SKM-1 treated with dmso at 0.1 percent for 144 hours (cell line): Measurements from ENCODE around the gene MPRIP.

Source experiments
- DNase-seq: peaks from one replicate; lab custom pipeline; 2025; ENCODE audit not compliant: unreplicated experiment; lab: John Stamatoyannopoulos, UW

Gene MPRIP

GRCh38 chr17:17064322-17064721 is 22.1 kb downstream of the MPRIP start:
- DNase-seq: no peak

DNA sequence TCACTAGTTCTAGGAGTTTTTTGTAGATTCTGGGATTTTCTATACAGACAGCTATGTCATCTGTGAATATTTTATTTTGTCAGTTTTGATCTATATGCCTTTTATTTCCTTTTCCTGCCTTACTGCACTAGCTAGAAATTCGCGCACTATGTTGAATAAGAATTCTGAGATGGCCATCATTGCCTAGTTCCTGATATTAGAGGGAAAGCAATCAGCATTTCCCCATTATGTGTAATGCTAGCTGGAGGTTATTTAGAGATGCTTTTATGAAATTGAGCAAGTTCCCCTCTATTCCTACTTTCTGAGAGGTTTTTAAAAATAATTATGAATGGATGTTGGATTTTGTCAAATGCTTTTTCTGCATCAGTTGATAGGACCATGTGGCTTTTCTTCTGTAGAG is 23.8 kb downstream of the MPRIP start:
- no peak for DNase-seq

GRCh38 chr17:17067257-17067656 is 25.0 kb downstream of the MPRIP start:
- DNase-seq: no peak

GRCh38 chr17:17069849-17070248 is 27.6 kb downstream of the MPRIP start:
- DNase-seq: no peak

- no peak for DNase-seq
Observed at GRCh38 chr17:17070931-17071330, 28.7 kb downstream of the MPRIP start.

- DNase-seq: no peak
Observed at GRCh38 chr17:17071531-17072360, 29.5 kb downstream of the MPRIP start.

DNA sequence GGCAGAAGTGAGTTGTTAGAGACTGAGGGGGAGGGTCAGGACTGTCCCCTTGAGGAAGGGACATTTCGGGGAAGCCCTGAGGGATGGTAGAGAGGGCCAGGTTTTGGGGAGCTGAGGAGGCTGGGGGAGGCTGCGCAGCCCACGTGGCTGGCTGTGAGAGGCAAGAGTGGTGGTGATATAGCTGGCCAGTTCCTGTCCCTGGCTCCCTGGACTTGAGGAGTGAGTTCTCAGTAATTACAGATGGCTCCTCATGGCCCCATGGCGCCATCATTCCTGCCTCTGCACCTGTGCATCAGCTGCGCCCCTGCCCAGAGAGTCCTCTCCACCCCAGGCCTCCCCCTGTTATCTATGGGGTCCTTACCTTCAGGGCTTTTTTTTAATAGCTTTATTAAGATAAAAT is 30.3 kb downstream of the MPRIP start:
- DNase-seq: no peak

GRCh38 chr17:17073030-17073564 is 30.8 kb downstream of the MPRIP start:
- no peak for DNase-seq

DNA sequence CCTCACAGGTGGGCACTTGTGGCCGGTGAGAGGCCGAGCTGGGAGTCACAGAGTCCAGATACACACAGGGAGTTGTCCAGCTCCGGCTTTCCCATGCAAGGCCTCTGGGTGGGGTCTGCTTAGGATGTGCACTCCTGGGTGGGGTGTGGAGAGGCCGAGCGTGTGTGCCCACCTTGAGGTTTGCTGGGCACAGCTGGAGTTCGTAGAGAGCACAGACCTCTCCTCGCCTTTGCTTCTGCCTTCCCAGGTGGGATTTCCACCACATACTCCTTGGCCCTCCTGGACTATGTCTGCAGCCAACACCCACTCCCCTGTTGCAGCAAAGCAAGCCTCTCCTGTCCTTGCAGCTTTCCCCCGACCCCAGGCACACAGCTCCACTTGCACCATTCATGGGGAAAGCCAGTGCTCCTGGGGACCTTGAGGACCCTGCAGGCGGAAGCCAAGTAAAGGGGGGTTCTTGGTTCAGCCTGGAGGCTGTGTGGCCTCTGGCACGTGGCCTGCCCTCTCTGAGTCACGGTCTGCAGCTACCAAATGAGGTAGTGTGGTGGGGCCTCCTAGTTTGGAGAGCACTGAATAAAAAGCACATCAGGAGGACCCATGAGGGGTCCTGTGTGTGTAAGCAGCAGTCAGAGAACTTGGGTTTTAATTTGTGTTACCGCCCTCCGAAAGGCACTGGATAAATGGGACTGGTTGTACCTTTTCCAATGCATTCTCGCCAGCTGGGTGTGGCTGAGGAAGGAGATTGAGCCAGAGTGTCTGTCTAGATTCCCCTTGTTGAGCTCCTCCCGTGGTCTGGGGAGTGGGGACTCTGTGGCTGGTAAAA is 31.5 kb downstream of the MPRIP start:
- no peak for DNase-seq

DNA sequence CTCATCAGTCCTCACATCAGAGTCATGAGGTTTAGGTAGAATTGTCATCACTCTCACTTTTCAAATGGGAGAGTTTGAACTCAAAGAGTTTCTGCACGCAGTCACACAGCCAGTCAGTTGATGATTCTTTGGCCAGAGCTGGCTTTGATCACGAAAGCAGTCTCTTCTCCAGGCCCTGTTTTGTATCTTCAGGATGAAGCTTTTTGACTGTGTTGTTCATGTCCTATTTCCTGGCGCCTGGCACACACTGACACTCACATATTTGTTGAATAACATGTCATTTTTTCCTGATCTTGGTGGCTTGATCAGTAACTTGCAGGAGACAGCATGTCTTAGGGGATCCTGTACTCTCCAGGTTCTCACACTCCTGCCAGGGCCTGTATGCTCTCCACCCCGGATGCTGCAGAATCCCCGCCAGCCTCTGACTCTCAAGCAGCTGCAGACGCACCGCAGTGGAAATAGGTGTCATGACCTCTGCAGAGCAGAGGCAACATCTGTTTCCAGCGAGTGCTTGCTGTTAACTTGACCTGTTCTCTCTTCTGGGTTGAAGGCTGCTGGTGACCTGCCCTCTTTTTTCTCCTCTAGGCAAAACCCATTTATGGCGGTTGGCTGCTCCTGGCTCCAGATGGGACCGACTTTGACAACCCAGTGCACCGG is 33.0 kb downstream of the MPRIP start:
- no peak for DNase-seq

GRCh38 chr17:17076066-17076465 is 33.8 kb downstream of the MPRIP start:
- DNase-seq: no peak

DNA sequence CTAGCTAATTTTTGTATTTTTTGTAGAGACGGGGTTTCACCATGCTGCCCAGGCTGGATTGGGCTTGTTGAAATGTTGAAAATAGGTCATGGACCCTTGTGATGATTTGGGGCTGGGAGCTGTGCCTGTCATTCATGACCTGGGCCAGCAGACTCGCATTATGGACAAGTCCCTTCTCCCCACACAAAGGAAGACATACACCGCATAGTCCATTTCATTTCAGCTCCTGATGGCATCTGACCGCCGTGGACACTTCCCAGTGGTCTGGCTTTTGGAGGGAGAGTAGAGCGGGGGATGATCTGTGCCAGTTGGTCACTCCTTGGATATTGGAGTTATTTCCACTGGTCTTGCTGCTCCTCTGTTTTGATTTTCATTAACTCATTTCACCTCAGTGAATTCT is 34.8 kb downstream of the MPRIP start:
- DNase-seq: no peak

DNA sequence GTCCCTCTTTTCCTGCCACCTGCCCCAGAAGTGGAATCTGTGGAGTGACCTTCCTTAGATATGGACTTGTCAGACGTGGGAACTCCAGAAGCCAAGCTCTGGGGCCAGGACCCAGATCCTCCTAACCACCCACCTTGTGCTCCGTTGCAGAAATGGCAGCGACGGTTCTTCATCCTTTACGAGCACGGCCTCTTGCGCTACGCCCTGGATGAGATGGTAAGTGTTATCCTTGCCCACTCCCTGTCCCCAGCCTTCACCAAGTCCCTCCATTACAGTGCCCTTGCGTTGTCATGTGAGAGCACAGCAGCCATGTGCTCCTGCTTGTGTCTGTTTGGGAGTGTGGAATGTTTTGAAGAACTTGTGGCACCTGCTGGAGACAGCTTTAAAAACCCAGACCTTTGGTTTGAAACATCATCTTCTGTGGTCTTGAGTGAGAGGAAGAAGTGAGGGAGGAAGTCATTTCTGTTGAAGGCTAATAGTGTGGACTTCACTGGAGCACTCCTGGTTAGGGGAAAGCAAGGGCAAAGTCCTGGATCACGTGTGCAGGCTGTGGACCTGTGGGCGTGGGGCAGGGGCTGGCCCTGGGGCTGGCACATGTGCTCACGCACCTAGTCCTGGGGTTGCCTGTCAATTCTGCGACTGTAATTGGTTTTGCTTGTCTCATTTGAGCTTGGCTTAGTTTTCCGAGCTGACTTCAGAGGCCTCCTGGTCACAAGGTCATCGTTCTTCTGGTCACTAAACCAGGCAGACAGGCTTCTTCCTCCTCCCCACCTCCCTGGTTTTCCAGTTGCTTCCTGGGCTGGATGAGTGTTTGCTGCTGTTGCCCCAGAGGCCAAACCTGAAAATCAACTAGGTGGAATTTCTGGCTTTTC is 35.8 kb downstream of the MPRIP start:
- DNase-seq: no peak

DNA sequence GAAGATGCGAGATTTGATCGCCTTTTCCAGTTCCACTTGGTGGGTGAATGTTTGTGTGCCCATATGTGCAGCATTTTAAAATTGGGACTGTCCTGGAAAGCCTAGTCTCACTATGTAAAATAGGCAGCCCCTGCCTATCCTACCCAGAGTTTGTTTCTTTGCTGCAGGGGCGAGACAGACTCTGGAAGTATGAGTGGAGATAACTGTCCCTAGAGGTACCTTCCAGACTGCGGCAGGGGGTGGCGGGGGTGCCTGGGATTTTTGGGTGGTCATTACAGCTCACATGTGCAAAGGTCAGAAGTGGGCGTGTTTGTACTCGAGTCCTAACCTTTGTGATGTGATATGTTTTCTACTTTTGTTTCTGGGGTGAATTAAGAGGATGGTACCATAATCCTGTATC is 36.6 kb downstream of the MPRIP start:
- DNase-seq: no peak

DNA sequence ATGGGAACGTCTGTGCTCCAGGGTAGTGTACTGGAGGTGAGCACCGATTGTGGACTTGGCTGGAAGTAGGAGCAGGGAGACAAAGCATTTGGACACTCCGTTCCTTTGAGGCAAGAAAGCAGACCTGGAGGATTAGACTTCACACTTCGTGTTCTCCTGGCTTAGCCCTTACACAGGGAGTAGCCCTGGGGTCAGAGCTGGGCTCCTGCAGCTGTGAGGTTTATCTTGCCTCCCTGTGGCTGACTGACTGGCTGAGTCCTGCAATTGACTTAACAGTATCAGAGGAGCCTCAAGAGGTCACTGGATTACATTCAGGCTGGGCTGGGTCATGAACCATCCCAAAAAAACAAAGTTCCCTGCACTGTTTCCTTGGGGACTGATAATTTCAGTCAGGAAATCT is 37.1 kb downstream of the MPRIP start:
- no peak for DNase-seq

DNA sequence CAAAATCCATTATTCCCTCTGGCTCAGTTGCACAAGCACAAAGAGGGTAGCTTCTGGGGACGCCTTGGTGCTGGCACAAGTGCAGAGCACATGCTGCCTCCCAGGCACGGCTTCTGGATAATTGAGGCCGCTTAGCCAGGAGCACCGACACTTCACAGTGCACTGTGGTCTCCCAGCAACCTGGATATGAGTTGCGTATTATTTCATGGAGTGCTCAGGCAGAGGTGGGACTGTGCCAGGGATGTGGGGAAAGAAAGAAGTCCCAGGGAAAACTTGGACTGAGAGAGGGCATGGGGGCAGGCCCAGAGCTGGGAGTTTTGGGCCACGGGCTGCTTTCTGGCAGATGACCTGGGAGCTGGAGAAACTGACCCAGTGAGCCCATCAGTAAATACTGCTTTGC is 37.5 kb downstream of the MPRIP start:
- no peak for DNase-seq

DNA sequence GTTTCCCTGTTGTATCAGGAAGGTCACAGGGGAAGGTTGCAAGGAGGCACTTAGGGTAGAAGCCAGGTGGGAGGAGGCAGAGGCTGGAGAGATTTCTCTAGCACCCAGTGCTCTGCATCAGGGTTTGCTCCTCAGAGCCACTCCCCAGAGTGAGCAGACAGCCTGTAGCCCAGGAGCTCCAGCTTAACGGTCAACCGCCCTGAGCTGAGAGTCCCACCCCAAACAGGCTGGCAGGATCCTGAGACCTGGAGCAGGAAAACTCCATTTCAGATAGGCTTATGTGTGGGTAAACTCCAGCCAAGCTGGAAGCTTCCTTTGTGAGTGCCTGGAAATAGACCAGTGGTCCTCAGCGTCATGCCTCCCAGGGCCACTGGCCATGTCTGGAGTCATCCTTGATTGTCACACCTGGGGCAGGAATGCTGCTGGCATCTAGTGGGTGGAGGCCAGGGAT is 37.9 kb downstream of the MPRIP start:
- no peak for DNase-seq

DNA sequence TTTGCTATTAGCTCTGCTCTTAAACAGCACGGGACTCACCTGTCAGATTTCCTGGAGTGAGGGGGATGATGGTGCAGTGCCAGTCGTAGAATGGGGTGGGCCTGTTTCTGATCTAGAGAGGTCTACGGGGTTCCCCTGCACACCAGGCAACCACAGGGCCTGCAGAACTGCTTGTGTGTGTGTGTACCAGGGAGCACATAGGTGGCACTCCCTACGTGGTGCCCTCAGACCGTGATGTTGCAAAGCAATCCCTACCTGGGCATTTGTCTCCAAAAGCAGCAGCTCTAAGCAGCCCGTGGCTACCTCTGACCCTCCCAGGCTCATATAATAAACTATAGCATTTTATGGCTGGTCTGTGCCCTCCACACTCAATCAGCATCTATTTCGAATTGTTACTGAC is 38.5 kb downstream of the MPRIP start:
- DNase-seq: no peak

DNA sequence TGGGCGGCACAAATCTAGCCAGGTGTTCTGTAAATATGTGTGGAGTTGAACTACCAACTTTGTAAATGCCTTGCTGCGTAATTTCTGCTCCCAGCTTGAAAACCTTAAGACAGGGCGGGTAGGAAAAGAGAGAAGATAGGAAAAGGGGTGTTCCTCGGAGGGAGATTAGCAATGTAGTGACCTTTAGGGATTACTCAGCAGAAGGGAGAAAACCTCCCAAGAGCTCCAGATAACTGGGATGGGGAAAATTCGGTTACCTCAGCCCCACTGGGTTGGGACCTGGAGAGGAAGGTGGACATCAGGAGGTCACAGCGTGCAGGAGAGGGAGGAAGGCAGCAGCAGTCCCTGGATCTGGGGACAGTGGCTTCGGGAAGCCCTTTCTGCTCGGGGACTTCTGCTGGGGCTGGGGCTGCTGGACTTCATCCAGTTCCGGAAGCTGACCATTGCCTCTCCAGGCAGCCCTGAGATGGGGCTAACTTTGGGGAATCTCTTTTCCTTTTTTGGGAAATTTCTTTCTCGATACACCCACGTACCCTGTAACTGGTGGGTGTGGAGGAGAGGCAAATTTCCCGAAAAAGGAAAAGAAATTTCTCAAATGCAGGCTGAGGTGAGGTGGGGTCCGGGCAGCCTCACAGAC is 39.2 kb downstream of the MPRIP start:
- no peak for DNase-seq

DNA sequence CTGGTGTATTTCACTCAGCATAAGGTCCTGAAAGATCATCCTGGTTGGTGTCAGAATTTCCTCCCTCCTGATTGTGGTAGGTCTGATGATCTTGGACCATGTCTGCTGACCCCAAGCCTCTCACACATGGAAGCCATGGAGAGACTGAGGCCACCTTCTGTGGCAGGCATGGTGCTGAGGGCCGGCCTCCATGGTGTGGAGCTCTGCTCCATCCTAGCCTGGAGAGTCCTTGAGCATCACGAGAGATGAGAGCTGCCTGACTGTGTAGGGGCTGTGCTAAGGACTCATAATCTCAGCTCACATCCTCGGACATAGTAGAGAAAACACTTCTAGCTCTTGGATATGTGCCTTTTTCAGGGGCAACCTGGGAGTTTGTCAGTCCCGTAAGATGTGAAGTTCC is 40.6 kb downstream of the MPRIP start:
- no peak for DNase-seq
